Measurements from ENCODE around the gene GAB2. TPM values are rescaled to one million over a fixed set of nuclear protein-coding genes. Genes with fewer than 3 reads are reported as not detected.

Gene GAB2
- total RNA-seq, 2 donors from 2014 or later, result 27.7 to 29.8 TPM

GRCh38 chr11:78170413-78170812, 247.2 kb downstream of the GAB2 start:
- no peak for DNase-seq
- intact Hi-C loops (cut with DNase I, micrococcal nuclease), result no loop called here
- no peak for ATAC-seq

GRCh38 chr11:78168539-78169477, 248.8 kb downstream of the GAB2 start:
- ATAC-seq (peak; percentile 27), DNase-seq (peak in 1 of 2 donors; percentile 25)
- intact Hi-C loops (cut with DNase I, micrococcal nuclease), result no loop called here

GRCh38 chr11:78166855-78167469, 250.7 kb downstream of the GAB2 start:
- intact Hi-C loops (cut with DNase I, micrococcal nuclease), result no loop called here
- ATAC-seq (no peak), DNase-seq (no peak)

Other genes starting within 250 kb of the GAB2 start
- 10 to 100 TPM in 1 of 2 donors, 1 to 10 TPM in 1; 7.7 to 10.1 TPM for gene KCTD21, start 229.2 kb downstream of the GAB2 start, total RNA-seq
- 1 to 10 TPM; 5.4 to 7.4 TPM for gene USP35, start 228.9 kb downstream of the GAB2 start, total RNA-seq
- 10 to 100 TPM; 12.3 to 14.2 TPM for gene NARS2, start 157.0 kb upstream of the GAB2 start, total RNA-seq

Measured in left colon (tissue), 2 donors.